NCI-H226 (cell line): ENCODE measurements around the gene CGB2.
"Not testable (repeated sequence)": the region's sequence is repeated elsewhere in the genome, so short reads cannot be mapped to it uniquely, and the experiment has no call there.

Source experiments
- DNase-seq: peaks from one replicate; pipeline ENCODE4 v3.0.0-alpha.2; 2015

CGB2 gene

DNA sequence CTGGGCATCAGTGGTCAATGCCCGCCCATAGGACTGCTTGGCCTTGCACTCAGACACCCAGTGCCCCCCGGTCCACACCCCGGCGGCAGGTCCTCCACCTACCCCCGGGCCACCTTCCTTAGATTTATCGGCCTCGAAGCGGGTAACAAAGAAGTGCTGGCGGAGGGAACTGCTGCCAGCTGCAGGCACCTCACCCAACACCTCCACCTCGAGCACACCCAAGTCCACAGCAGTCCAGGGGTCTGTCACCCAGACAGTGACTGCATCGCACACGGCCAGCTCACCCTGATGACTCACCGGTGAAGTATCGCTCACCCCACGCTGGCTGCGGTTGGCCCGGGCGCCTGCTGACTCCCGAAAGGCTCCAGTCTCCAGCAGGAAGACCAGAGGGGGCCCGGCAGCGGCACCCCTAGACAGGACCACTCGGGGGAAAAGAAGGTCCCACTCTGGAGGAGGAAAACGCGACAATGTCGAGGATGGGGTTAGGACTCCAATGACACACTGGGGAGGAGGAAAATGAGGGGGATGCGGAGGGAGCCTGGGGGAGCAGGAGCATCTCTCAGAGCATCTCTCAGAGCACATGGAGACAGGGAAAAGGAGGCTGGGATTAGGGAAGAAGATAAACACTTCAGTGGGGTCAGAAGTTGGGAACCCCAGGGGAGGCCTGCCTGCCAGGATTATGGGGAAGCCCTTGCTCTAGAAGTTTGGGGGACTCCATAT, 7.0 kb downstream of the CGB2 start:
- peak; percentile 45 for DNase-seq

DNA sequence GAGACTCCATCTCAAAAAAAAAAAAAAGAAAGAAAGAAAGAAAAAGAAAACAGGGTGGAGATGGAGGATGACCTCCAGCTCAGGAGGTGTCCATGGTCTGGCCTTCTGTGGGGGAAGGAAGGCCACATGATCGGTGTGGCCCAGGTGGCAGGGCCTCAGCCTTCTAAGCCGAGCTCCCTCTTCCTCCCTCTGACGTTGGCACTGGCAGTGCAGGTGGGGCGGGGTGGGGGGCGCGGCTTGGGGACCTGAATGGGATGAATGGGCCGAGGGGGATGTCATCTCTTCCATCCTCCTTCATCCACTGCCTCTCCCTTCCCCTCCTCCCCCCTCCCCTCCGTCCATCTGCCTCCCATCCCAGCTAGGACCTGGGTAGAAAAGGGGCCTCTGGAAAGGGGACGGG, 8.0 kb downstream of the CGB2 start:
- not testable (repeated sequence) for DNase-seq

DNA sequence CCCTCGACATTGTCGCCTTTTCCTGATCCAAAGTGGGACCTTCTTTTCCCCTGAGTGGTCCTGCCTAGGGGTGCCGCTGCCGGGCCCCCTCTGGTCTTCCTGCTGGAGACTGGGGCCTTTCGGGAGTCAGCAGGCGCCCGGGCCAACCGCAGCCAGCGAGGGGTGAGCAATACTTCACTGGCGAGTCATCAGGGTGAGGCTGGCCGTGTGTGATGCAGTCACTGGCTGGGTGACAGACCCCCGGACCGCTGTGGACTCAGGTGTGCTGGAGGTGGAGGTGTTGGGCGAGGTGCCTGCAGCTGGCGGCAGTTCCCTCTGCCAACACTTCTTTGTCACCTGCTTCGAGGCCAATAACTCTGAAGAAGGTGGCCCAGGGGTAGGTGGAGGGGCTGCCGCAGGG, 10.5 kb downstream of the CGB2 start:
- DNase-seq = no peak

DNA sequence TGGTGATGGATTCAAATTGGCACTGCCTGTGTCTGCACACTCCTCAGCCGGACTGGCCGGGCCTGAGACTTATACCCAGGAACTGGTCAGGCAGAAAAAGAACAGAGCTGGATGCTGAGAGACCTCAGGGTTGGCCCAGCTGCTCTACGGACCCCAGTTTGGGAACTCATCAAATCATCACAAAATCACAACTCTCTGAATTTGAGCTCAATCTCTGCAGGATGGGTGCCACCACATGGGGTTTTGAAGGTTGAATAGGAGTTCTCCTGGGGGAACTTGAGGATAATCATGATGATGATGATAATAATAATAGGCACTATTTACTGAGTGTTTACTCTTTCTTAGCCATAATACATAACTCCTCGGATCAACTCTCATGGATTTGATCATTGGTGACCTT, 11.0 kb downstream of the CGB2 start:
- not testable (repeated sequence) for DNase-seq

DNA sequence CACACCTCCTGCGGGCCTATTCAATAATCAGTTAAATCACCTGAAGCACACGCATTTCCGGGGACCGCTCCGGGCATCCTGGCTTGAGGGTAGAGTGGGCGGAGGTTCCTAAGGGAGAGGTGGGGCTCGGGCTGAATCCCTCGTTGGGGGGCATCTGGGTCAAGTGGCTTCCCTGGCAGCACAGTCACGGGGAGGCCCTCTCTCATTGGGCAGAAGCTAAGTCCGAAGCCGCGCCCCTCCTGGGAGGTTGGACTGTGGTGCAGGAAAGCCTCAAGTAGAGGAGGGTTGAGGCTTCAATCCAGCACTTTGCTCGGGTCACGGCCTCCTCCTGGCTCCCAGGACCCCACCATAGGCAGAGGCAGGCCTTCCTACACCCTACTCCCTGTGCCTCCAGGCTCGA, 11.9 kb downstream of the CGB2 start, which contains the start of gene CGB5:
CGB5 (plus strand) TSS at position 301 of the 400 bp plus-strand sequence. CDS start 362 bp downstream, outside the sequence.
- DNase-seq = not testable (repeated sequence)

DNA sequence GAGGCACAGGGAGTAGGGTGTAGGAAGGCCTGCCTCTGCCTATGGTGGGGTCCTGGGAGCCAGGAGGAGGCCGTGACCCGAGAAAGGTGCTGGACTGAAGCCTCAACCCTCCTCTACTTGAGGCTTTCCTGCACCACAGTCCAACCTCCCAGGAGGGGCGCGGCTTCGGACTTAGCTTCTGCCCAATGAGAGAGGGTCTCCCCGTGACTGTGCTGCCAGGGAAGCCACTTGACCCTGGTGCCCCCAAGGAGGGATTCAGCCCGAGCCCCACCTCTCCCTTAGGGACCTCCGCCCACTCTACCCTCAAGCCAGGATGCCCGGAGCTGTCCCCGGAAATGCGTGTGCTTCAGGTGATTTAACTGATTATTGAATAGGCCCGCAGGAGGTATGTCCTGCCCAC, 17.3 kb downstream of the CGB2 start, which contains the start of gene CGB8:
CGB8 (minus strand) TSS at position 101 of the 400 bp plus-strand sequence. CDS start 372 bp downstream, outside the sequence.
- DNase-seq = not testable (repeated sequence)

DNA sequence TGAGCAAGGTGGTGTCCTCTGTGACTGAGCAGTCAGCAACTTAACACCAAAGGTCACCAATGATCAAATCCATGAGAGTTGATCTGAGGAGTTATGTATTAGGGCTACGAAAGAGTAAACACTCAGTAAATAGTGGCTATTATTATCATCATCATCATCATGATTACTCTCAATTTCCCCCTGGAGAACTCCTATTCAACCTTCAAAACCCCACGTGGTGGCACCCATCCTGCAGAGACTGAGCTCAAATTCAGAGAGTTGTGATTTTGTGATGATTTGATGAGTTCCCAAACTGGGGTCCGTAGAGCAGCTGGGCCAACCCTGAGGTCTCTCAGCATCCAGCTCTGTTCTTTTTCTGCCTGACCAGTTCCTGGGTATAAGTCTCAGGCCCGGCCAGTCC, 18.1 kb downstream of the CGB2 start:
- not testable (repeated sequence) for DNase-seq

DNA sequence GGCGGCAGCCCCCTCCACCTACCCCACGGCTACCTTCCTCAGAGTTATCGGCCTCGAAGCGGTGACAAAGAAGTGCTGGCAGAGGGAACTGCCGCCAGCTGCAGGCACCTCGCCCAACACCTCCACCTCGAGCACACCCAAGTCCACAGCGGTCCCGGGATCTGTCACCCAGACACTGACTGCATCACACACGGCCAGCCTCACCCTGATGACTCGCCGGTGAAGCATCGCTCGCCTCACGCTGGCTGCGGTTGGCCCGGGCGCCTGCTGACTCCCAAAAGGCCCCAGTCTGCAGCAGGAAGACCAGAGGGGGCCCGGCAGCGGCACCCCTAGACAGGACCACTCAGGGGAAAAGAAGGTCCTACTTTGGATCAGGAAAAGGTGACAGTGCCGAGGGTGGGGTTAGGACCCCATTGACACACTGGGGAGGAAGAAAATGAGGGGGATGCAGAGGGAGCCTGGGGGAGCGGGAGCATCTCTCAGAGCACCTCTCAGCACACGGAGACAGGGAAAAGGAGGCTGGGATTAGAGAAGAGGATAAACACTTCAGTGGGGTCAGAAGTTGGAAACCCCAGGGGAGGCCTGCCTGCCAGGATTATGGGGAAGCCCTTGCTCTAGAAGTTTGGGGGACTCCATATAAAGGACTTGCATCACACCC, 18.8 kb downstream of the CGB2 start:
- DNase-seq = peak; percentile 51

DNA sequence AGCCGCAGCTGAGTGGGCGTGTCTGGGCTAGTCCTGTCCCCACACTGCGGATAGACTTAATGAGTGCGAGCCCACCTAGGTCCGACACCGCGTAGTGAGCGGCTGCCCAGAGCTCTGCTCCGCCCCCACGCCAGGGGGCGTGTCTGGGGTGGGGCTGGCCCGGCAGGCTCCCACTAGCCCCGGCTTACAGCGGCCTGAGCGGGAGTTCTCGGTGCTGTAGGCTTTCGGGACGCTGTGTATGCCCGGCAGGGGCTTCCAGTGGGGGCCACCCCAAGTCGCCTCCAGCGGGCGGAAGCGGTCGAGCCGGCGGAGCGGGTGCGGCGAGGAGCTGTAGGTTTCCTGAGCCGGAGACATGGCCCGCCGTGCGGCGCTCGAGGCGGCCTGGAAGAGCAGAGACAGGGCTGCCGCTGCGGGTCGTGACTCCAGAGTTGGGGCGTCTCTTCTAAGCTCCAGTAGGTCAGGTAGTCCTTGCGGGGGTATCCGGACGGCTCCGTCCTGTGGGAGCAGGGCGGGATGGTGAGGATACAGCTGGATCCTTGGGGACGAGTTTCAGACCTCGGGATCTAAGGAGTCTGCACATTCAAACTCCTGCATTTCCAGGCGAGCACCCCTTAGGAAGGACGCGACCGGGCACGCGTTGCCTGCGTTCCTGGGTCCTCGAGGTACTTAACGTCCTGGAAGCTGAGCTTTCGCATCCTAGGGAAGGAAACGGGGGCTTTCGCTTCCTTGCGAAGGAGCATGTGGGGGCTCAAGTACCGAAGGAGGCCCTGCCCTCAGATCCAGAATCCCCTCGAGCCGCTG, 24.6 kb downstream of the CGB2 start:
- DNase-seq = no peak

DNA sequence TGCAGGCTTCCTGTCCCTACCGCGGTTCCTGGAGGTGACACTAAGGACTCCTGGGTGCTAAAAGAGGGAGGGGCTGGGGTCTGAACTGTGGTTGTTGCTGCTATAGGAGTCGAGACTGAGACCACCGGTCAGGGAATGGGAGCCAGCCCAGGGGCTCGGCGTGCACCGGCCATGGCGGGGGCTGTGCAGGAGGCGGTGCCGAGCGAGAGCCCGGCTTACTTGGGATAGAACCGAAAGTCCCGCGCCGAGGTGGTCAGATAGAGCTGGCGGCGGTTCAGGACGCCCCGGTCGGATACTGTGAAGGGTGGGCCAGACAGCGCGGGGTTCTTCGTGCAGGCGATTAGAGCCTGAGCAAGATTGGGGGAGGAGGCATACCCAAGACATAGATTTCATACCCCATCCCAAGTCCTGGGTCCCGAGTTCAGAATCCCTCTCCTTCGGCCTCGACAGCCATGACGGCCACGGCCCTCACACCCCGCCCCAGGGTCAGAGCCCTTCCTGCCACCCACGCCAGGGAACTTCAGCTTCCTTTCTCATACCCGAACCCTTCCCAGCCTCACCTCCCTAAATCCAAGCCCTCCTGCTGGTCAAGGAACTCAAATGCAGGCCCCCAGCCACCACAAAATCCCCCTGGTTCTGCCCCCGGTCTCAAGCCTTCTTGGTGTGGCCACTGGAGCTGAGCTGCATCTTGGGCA, 25.4 kb downstream of the CGB2 start:
- not testable (repeated sequence) for DNase-seq

DNA sequence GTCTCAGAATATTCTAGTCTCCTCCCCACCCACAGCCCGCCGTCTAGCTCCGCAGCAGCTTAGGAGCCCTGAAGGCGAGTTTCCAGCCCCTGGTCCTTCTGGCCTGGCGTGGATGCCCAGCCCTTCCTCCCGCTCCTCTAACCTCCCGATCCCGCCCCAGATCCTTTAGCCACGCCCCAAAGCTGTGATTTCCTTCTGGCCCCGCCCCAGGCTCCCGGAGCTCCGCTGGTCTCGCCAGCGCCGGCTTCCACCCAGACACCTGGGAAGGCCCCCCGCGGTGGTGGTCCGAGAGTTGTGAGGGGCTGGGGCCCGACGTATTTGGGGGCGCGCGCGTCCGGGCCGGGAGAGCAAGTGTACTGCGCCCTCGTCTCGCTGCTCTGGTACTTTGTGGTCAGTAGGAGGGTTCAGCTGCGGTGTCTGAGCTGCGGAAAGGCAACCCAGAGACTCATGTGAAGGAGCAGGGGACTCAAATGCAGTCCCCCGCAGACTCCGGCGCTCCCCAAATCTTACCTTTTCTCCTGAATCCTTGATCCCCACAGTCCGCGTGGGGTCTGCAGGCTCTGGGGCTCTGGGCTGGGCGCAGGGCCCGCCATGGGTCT, 26.0 kb downstream of the CGB2 start, which contains the start of gene CGB7:
CGB7 (minus strand) TSS at position 114 of the 599 bp plus-strand sequence. CDS start 2,374 bp downstream, outside the sequence.
- peak; percentile 67 for DNase-seq

DNA sequence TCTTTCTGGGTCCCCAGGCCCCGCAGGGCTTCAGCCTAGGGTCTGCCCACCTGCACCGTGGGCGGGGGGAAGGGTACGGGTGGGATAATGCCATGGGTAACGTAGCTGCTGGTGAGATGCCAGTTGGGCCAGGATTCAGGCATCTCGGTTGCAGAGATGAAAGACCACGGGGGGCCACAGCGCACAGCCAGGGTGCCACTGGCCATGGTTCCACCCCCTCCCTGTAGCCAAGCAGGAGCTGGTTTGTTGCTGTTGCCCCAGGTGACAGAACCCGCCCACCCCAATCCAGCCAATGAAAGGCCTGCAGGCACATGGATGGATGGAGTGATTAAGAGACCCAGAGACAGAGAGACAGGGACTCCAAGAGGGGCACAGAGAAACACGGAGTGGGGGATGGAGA, 26.9 kb downstream of the CGB2 start:
- DNase-seq = no peak

DNA sequence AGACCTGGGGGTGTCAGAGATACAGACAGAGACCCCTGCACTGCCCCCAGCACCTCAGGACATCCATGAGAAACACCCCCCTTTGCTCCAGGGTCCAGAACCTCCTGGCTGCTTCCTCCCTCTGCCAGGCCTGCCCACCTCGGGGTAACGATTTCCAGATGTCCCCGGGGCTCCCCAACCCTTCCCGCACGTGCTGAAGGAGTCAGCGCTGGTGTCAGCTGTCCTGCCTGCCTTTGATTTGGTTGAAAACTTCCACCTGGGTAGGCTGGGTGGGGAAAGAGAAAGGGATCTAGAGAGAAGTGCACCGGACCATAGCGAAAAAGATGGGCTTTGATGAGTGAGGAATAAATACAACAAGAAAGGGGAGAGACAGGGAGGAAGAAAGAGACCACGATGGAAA, 27.4 kb downstream of the CGB2 start:
- DNase-seq = no peak

DNA sequence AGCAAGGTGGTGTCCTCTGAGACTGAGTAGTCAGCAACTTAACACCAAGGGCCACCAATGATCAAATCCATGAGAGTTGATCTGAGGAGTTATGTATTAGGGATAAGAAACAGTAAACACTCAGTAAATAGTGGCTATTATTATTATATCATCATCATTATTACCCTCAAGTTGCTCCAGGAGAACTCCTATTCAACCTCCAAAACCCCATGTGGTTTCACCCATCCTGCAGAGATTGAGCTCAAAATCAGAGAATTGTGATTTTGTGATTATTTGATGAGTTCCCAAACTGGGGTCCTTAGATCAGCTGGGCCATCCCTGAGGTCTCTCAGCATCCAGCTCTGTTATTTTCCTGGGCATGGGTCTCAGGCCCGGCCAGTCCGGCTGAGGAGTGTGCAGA, 29.3 kb downstream of the CGB2 start:
- no peak for DNase-seq

DNA sequence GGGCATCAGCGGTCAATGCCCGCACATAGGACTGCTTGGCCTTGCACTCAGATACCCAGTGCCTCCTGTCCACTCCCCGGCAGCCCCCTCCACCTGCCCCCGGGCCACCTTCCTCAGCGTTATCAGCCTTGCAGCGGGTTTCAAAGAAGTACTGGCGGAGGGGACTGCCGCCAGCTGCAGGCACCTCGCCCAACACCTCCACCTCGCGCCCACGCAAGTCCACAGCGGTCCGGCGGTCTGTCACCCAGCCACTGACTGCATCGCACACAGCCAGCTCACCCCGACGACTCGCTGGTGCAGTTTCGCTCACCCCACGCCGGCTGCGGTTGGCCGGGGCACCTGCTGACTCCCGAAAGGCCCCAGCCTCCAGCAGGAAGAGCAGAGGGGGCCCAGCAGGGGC, 29.8 kb downstream of the CGB2 start:
- no peak for DNase-seq

DNA sequence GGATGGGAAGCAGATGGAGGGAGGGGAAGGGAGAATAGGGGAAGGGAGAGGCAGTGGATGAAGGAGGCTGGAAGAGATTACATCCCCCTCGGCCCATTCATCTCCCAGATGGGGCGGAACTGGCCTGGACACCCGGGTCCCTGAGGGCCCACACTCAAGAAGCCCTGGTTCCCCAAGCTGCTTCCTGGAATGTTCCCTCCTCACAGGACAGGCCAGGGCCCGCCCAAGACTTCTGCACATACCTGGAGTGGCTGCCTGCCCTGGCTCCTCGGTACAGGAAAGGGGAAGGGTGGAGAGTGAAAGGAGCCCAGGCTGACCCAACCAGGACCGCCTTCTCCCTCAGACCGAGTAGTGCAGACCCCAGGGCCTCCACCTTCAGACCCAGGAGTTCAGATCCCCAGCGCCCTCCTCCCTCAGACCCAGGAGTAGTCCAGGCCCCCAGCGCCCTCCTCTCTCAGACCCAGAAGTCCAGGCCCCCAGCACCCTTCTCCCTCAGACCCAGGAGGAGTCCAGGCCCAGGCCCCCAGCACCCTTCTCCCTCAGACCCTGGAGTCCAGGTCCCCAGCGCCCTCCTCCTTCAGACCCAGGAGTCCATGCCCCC, 32.4 kb downstream of the CGB2 start:
- no peak for DNase-seq

DNA sequence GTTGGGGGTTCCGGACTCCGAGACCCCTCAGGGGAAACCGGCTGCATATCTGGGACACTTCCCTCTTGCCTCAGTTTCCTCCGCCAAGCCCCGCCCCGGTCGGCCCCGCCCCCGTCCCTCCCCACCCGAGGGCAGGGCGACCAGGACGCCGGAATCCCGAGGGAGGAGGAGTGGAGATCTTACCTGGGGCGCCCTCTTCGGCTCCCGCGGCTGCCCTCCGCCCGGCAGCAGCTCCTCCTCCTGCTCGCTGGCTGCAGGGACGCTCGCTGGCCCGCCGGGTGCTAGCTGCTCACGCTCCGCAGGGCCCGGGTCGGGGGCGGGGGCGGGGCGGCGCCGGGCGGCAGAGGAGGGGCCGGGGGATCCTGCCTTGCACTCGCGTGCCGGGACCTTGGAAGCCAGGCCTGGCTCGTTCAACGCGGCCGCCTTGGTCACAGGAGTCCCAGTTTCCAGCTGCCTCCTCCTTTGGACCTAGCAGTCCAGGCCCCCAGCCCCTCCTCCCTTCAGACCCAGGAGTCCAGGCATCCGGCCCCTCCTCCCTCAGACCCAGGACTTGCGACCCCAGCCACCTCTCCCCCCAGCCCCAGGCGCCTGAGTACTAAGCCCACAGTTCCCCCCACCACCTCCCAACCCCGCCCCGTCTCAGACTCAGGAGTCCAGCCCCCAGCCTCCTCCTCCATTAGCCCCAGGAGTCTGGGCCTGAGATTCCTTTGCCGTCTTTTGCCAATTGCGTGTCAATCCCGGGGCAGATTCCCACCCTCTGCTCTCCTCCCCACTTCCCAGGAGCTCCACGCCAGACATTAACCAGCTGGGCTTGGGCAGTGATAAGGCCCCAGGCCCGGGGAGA, 33.3 kb downstream of the CGB2 start, which contains the start of gene NTF4:
NTF4 (minus strand) TSS at position 51 of the 844 bp plus-strand sequence. CDS start 2,821 bp downstream, outside the sequence.
- DNase-seq = peak; percentile 53

DNA sequence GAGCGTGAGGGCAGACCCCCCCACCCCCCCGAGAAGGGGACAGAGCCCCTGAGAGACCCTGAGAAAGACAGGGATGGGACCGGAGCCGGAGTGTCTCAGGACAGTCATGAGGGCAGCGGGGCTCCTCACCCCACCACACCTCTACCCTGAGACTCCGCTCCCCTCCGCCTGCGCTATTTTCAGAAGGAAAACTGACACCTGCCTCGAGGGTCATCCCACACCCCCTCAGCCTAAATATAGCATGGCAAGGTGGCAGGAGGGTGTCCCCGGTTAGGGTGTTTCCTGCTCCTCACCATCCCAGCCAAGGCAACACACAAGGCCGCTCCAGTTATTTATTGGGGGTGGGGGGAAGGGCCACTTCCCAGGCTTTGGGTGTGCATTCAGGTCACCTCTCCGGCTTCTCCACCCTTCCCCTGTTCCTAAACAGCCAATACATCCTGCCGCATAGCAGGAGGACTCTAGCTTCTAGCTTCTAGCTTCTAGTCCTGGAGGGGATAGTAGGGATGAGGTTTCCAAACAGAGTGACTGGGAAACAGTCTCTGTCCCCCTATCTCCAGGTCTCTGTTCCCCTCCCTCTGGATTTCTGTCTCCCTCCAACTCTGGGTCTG, 34.3 kb downstream of the CGB2 start:
- DNase-seq = no peak

DNA sequence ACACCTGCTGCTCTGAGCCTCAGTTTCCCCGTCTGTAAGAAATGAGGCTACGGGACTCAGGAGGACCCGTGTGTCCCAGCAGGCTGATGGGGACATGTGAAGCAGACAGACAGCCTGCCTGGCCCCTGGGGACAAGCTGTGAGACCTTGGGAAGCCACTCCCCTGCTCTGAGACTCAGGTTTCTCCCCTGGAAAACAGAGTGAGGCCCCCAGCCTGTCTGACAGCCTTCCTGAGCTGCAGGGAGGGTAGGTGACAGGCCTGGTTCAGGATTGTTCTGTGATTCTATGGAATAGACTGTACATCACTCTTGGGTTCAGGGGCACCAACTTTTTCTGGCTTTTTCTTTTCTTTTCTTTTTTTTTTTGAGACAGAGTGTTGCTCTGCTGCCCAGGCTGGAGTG, 35.9 kb downstream of the CGB2 start:
- DNase-seq = no peak

DNA sequence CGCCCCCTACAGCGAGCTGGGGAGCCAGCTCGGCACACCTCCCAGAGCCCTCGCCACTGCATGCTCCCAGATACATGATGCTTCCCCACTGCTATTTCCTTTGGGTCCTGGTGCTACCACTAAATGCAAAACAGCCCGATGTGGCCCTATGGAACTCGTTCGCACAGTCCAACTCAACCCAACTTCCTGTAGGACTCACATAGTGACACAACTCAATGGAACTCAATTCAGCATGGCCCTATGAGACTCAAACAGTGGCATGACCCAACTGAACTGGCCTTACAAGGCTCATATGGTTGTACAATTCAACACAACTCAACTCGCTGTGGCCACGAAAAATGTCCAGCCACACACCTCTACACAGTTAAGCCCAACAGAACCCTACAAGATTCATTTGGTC, 37.3 kb downstream of the CGB2 start:
- no peak for DNase-seq
